ENCODE data around the gene SEPTIN12.

GRCh38 chr16:4798456-4798855, 10.3 kb upstream of the SEPTIN12 start:
- no peak for TF ChIP-seq CTCF (IDR thresholded peaks at IDR 0.05)
- TF ChIP-seq POLR2A (IDR thresholded peaks at IDR 0.05): no peak
- no peak for TF ChIP-seq POLR2AphosphoS5 (IDR thresholded peaks at IDR 0.05)
